Stomach (tissue), 9 donors: ENCODE data around the gene C1QTNF8. TPM values are rescaled to one million over a fixed set of nuclear protein-coding genes. Genes with fewer than 3 reads are reported as not detected.

Experiments used
- DNase-seq, 2 donors: peaks; one replicate each; pipeline versions ENCODE4 v3.0.0 to v3.0.0-alpha.2; 2013 to 2019
- H3K27ac ChIP-seq, 5 donors: fragments of 200-600 bp in 4 of 5; sonication (generic) in 4 of 5; one replicate each; pipeline ENCODE4 v1.5.1; 2013 to 2019; ENCODE audit warnings: mild to moderate bottlenecking in 1 of 5, moderate library complexity in 1 of 5
- H3K27me3 ChIP-seq, 3 donors: fragments of 200-600 bp; sonication (generic); one replicate each; pipeline ENCODE4 v1.5.1; 2017 to 2019; ENCODE audit warnings: mixed run types in 1 of 3
- H3K36me3 ChIP-seq, 4 donors: fragments of 200-600 bp; sonication (generic); 1 replicate in 3 of 4; 2 replicates in 1 of 4; pipeline ENCODE4 v1.5.1; 2016 to 2019
- H3K4me1 ChIP-seq, 4 donors: fragments of 200-600 bp; sonication (generic); one replicate each; pipeline ENCODE4 v1.5.1; 2016 to 2019
- H3K4me3 ChIP-seq, 4 donors: fragments of 200-600 bp; sonication (generic) in 3 of 4; one replicate each; pipeline ENCODE4 v1.5.1; 2016 to 2019; ENCODE audit warnings: mild to moderate bottlenecking in 1 of 4
- H3K9me3 ChIP-seq, 4 donors: fragments of 200-600 bp; sonication (generic); one replicate each; pipeline ENCODE4 v1.5.1; 2016 to 2019
- CTCF ChIP-seq, 7 experiments: fragments of 450-650 bp in 4 of 7; fragments of 200-600 bp in 3 of 7; sonication (generic) in 3 of 7; IDR thresholded peaks; one replicate each; pipeline ENCODE4 v1.5.1; 2016 to 2019; ENCODE audit warnings: antibody characterized with exemption in 7 of 7, control low read depth in 2 of 7, mild to moderate bottlenecking in 1 of 7
- EP300 ChIP-seq: sonication (generic); formaldehyde crosslinking; IDR thresholded peaks from one replicate; pipeline ENCODE4 v1.6.1; 2017; ENCODE audit warnings: antibody characterized with exemption
- POLR2A ChIP-seq, 4 donors: fragments of 450-650 bp; IDR thresholded peaks; one replicate each; pipeline ENCODE4 v1.6.1; 2016; ENCODE audit warnings: antibody characterized with exemption in 4 of 4, control low read depth in 2 of 4, mild to moderate bottlenecking in 1 of 4, moderate library complexity in 1 of 4
- POLR2AphosphoS5 ChIP-seq, 3 donors: sonication (generic); formaldehyde crosslinking; IDR thresholded peaks; one replicate each; pipeline ENCODE4 v1.6.1; 2016; ENCODE audit warnings: antibody characterized with exemption in 3 of 3
- WGBS, 5 donors: extraction: QIAGEN DNeasy Blood & Tissue Kit in 3 of 5; methylation state at CpG; one replicate each; pipeline versions ENCODE4 v1.1.5 to v1.1.7; 2013 to 2018; 5-methylcytosine and 5-hydroxymethylcytosine counted together
- intact Hi-C: fragments of 100-400 bp; cut with DNase I; formaldehyde crosslinking; loops from one replicate; pipeline ENCODE4 v1.15.1; 2023; ENCODE audit warnings: low total_unique reads
- polyA plus RNA-seq, 3 donors: library from polyadenylated mRNA; stranded (reverse); fragments of 200-250 nt; gene quantifications; one replicate each; pipeline ENCODE4 v1.2.3, GENCODE V29; 2013
- total RNA-seq, 5 donors: library from RNA; depleted of rRNA; stranded (reverse); fragments of >200 nt; gene quantifications; one replicate each; pipeline versions ENCODE4 v1.1.0 to v1.2.3, GENCODE V29; 2014 to 2016
- donor health status: healthy with polysubstance abuse.
- donor health status: Bipolar disorder and iron deficiency.
- donor health status: healthy.

The C1QTNF8 gene
- total and polyA plus RNA-seq, 8 donors, result not detected

GRCh38 chr16:1067629-1068028, 28.4 kb downstream of the C1QTNF8 start:
- 53 to 69% (median 62%) methylated on average over 13 to 15 of the region's 15 CpGs for WGBS, 5 donors
- DNase-seq, result no peak
- TF ChIP-seq POLR2A (IDR thresholded peaks at IDR 0.05) (no peak), EP300 (no peak), POLR2AphosphoS5 (IDR thresholded peaks at IDR 0.05) (no peak), CTCF (IDR thresholded peaks at IDR 0.05) (no peak)
- Histone ChIP-seq H3K27me3 (peaks cover 28 to 100% (median 93%) of the 10 kb centered on the region in 3 donors), H3K36me3 (no peaks in the 10 kb centered on the region), H3K4me1 (peaks cover 0 to 24% (median 2%) of the 10 kb centered on the region in 4 donors), H3K9me3 (no peaks in the 10 kb centered on the region), H3K4me3 (no peak overlapping the region), H3K27ac (no peak overlapping the region)
- intact Hi-C loops, result no loop called here

- no peaks in the 10 kb centered on the region for H3K9me3 ChIP-seq
- peaks cover 25 to 100% (median 84%) of the 10 kb centered on the region in 3 donors for H3K27me3 ChIP-seq
Observed at GRCh38 chr16:1066584-1067172, 29.4 kb downstream of the C1QTNF8 start.

GRCh38 chr16:1065469-1066128, 30.4 kb downstream of the C1QTNF8 start:
- TF ChIP-seq POLR2A (IDR thresholded peaks at IDR 0.05) (no peak), EP300 (no peak), POLR2AphosphoS5 (IDR thresholded peaks at IDR 0.05) (no peak), CTCF (IDR thresholded peaks at IDR 0.05) (no peak)
- intact Hi-C loops, result no loop called here
- peaks cover 18 to 99% (median 73%) of the 10 kb centered on the region in 3 donors for H3K27me3 ChIP-seq
- H3K4me3 ChIP-seq, result no peak overlapping the region
- H3K4me1 ChIP-seq, result peaks cover 0 to 5% (median 0%) of the 10 kb centered on the region in 4 donors
- WGBS, 5 donors, result 25 to 38% (median 29%) methylated on average over 31 to 55 of the region's 55 CpGs
- no peaks in the 10 kb centered on the region for H3K36me3 ChIP-seq
- H3K9me3 ChIP-seq, result no peaks in the 10 kb centered on the region
- no peak for DNase-seq
- no peak overlapping the region for H3K27ac ChIP-seq

More at GRCh38 chr16:1066584-1067172, 29.4 kb downstream of the C1QTNF8 start:
- 46 to 61% (median 58%) methylated on average over 22 to 24 of the region's 24 CpGs for WGBS, 5 donors
- TF ChIP-seq POLR2A (IDR thresholded peaks at IDR 0.05), result no peak
- TF ChIP-seq POLR2AphosphoS5 (IDR thresholded peaks at IDR 0.05), result no peak
- no peak for TF ChIP-seq EP300
- TF ChIP-seq CTCF (IDR thresholded peaks at IDR 0.05), result no peak
- H3K4me1 ChIP-seq, result peaks cover 0 to 14% (median 0%) of the 10 kb centered on the region in 4 donors
- intact Hi-C loops, result no loop called here
- no peak overlapping the region for H3K4me3 ChIP-seq
- no peaks in the 10 kb centered on the region for H3K36me3 ChIP-seq
- no peak for DNase-seq
- no peak overlapping the region for H3K27ac ChIP-seq

GRCh38 chr16:1063728-1064127, 32.3 kb downstream of the C1QTNF8 start:
- no peaks in the 10 kb centered on the region for H3K36me3 ChIP-seq
- intact Hi-C loops, result no loop called here
- H3K9me3 ChIP-seq, result peaks cover 0 to 10% (median 5%) of the 10 kb centered on the region in 4 donors
- no peak for TF ChIP-seq POLR2AphosphoS5 (IDR thresholded peaks at IDR 0.05)
- TF ChIP-seq CTCF (IDR thresholded peaks at IDR 0.05), result no peak
- TF ChIP-seq POLR2A (IDR thresholded peaks at IDR 0.05), result no peak
- DNase-seq, result no peak
- WGBS, 5 donors, result 66 to 78% (median 75%) methylated on average over 21 of the region's 21 CpGs
- H3K27ac ChIP-seq, result no peak overlapping the region
- no peaks in the 10 kb centered on the region for H3K4me1 ChIP-seq
- no peak overlapping the region for H3K4me3 ChIP-seq
- H3K27me3 ChIP-seq, result peaks cover 3 to 94% (median 57%) of the 10 kb centered on the region in 3 donors
